IPS-15b (cell line): ENCODE data around the gene CLEC4G.

Experiments
- H3K27me3 ChIP-seq: one replicate; pipeline ENCODE4 v1.6.1; 2013; ENCODE audit warnings: low read length; ENCODE audit not compliant: control insufficient read depth, insufficient read depth
- H3K36me3 ChIP-seq: one replicate; pipeline ENCODE4 v1.6.1; 2013; ENCODE audit warnings: low read length; ENCODE audit not compliant: control insufficient read depth, insufficient read depth
- H3K4me1 ChIP-seq: one replicate; pipeline ENCODE4 v1.6.1; 2013; ENCODE audit warnings: mild to moderate bottlenecking, low read length; ENCODE audit not compliant: control insufficient read depth, insufficient read depth
- H3K4me3 ChIP-seq: one replicate; pipeline ENCODE4 v1.5.1; 2013; ENCODE audit warnings: low read depth, low read length
- H3K9ac ChIP-seq: one replicate; pipeline ENCODE4 v1.6.1; 2013; ENCODE audit warnings: low read depth, mild to moderate bottlenecking, low read length
- H3K9me3 ChIP-seq: one replicate; pipeline ENCODE4 v1.6.1; 2013; ENCODE audit warnings: mild to moderate bottlenecking, low read length; ENCODE audit not compliant: control insufficient read depth, insufficient read depth

The CLEC4G gene

GRCh38 chr19:7701049-7701653 is 30.8 kb downstream of the CLEC4G start:
- no peaks in the 10 kb centered on the region for H3K36me3 ChIP-seq
- no peak overlapping the region for H3K4me3 ChIP-seq
- H3K9ac ChIP-seq: no peak overlapping the region
- H3K4me1 ChIP-seq: peaks cover 7% of the 10 kb centered on the region
- H3K27me3 ChIP-seq: peaks cover 4% of the 10 kb centered on the region
- no peaks in the 10 kb centered on the region for H3K9me3 ChIP-seq

GRCh38 chr19:7699417-7700401 is 32.2 kb downstream of the CLEC4G start:
- no peak overlapping the region for H3K9ac ChIP-seq
- peaks cover 4% of the 10 kb centered on the region for H3K27me3 ChIP-seq
- no peaks in the 10 kb centered on the region for H3K36me3 ChIP-seq
- no peaks in the 10 kb centered on the region for H3K9me3 ChIP-seq
- H3K4me3 ChIP-seq: no peak overlapping the region
- H3K4me1 ChIP-seq: peaks cover 7% of the 10 kb centered on the region

GRCh38 chr19:7699003-7699402 is 32.9 kb downstream of the CLEC4G start:
- no peaks in the 10 kb centered on the region for H3K9me3 ChIP-seq
- peaks cover 6% of the 10 kb centered on the region for H3K27me3 ChIP-seq
- no peak overlapping the region for H3K4me3 ChIP-seq
- no peak overlapping the region for H3K9ac ChIP-seq
- no peaks in the 10 kb centered on the region for H3K36me3 ChIP-seq
- H3K4me1 ChIP-seq: peaks cover 7% of the 10 kb centered on the region

- no peak overlapping the region for H3K4me3 ChIP-seq
- no peaks in the 10 kb centered on the region for H3K36me3 ChIP-seq
- no peak overlapping the region for H3K9ac ChIP-seq
- peaks cover 7% of the 10 kb centered on the region for H3K4me1 ChIP-seq
- peaks cover 6% of the 10 kb centered on the region for H3K27me3 ChIP-seq
- no peaks in the 10 kb centered on the region for H3K9me3 ChIP-seq
Measured at GRCh38 chr19:7698583-7698982, 33.3 kb downstream of the CLEC4G start.

- Histone ChIP-seq H3K36me3 (no peaks in the 10 kb centered on the region), H3K4me1 (peaks cover 7% of the 10 kb centered on the region), H3K4me3 (no peak overlapping the region), H3K9ac (no peak overlapping the region), H3K27me3 (peaks cover 6% of the 10 kb centered on the region), H3K9me3 (no peaks in the 10 kb centered on the region)
Measured at GRCh38 chr19:7697721-7698287, 34.1 kb downstream of the CLEC4G start.

GRCh38 chr19:7694499-7694898 is 37.4 kb downstream of the CLEC4G start:
- no peaks in the 10 kb centered on the region for H3K36me3 ChIP-seq
- H3K4me3 ChIP-seq: no peak overlapping the region
- no peak overlapping the region for H3K9ac ChIP-seq
- no peaks in the 10 kb centered on the region for H3K9me3 ChIP-seq
- H3K4me1 ChIP-seq: peaks cover 7% of the 10 kb centered on the region
- peaks cover 8% of the 10 kb centered on the region for H3K27me3 ChIP-seq

- Histone ChIP-seq H3K27me3 (peaks cover 4% of the 10 kb centered on the region), H3K4me3 (no peak overlapping the region), H3K36me3 (no peaks in the 10 kb centered on the region), H3K9me3 (no peaks in the 10 kb centered on the region), H3K4me1 (peaks cover 4% of the 10 kb centered on the region), H3K9ac (no peak overlapping the region)
Measured at GRCh38 chr19:7692417-7693088, 39.4 kb downstream of the CLEC4G start.

GRCh38 chr19:7691497-7691896 is 40.4 kb downstream of the CLEC4G start:
- Histone ChIP-seq H3K27me3 (peaks cover 4% of the 10 kb centered on the region), H3K9ac (no peak overlapping the region), H3K36me3 (no peaks in the 10 kb centered on the region), H3K4me3 (no peak overlapping the region), H3K4me1 (no peaks in the 10 kb centered on the region), H3K9me3 (no peaks in the 10 kb centered on the region)

- H3K27me3 ChIP-seq: peaks cover 4% of the 10 kb centered on the region
- H3K9ac ChIP-seq: no peak overlapping the region
- no peak overlapping the region for H3K4me3 ChIP-seq
- H3K9me3 ChIP-seq: no peaks in the 10 kb centered on the region
- no peaks in the 10 kb centered on the region for H3K36me3 ChIP-seq
- no peaks in the 10 kb centered on the region for H3K4me1 ChIP-seq
Measured at GRCh38 chr19:7690779-7691258, 41.1 kb downstream of the CLEC4G start.

- peaks cover 2% of the 10 kb centered on the region for H3K27me3 ChIP-seq
Measured at GRCh38 chr19:7689165-7689564, 42.7 kb downstream of the CLEC4G start.

GRCh38 chr19:7687177-7687576 is 44.7 kb downstream of the CLEC4G start:
- Histone ChIP-seq H3K4me3 (no peak overlapping the region), H3K36me3 (peaks cover 12% of the 10 kb centered on the region), H3K4me1 (peaks cover 5% of the 10 kb centered on the region), H3K9me3 (no peaks in the 10 kb centered on the region), H3K27me3 (peaks cover 2% of the 10 kb centered on the region), H3K9ac (no peak overlapping the region)

More at GRCh38 chr19:7689165-7689564, 42.7 kb downstream of the CLEC4G start:
- no peak overlapping the region for H3K9ac ChIP-seq
- H3K4me3 ChIP-seq: no peak overlapping the region
- H3K9me3 ChIP-seq: no peaks in the 10 kb centered on the region
- no peaks in the 10 kb centered on the region for H3K36me3 ChIP-seq
- H3K4me1 ChIP-seq: peaks cover 5% of the 10 kb centered on the region
